SK-N-SH (cell line): Measurements from ENCODE around the gene JMJD7. TPM values are rescaled to one million over a fixed set of nuclear protein-coding genes. Genes with fewer than 3 reads are reported as not detected.

ENCODE experiments used
- CTCF ChIA-PET: fragments of 300-600, 350-600 bp; formaldehyde crosslinking; extraction: SDS; loops from one replicate; lab custom pipeline; 2021; lab: Yijun Ruan, JAX
- POLR2A ChIA-PET: fragments of 350-600 bp; sonication (Branson Sonifier 250); formaldehyde crosslinking; extraction: SDS; loops from one replicate; lab custom pipeline; 2020; ENCODE audit warnings: antibody characterized with exemption, inconsistent platforms; lab: Yijun Ruan, JAX
- DNase-seq: peaks from one replicate; pipeline ENCODE4 v3.0.0; 2012
- H2AFZ ChIP-seq: fragments of 200-600 bp; sonication (generic); 2 replicates; pipeline ENCODE4 v1.8.1; 2016; ENCODE audit warnings: antibody characterized with exemption, mild to moderate bottlenecking, low read depth
- H3F3A ChIP-seq: fragments of 200-600 bp; sonication (generic); replicated peaks from 2 replicates; pipeline ENCODE3; 2016; ENCODE audit warnings: antibody characterized with exemption, mild to moderate bottlenecking; ENCODE audit not compliant: insufficient read depth
- H3K27ac ChIP-seq, 2 experiments: fragments of 200-500 bp in 1 of 2; fragments of 200-600 bp in 1 of 2; sonication (Bioruptor generic) in 1 of 2; sonication (generic), shearing (Covaris generic) in 1 of 2; 2 replicates each; pipeline versions ENCODE4 v1.5.1 to v1.6.1; 2014 to 2016; ENCODE audit warnings: low read depth in 2 of 2, inconsistent platforms in 1 of 2, low read length in 1 of 2, mild to moderate bottlenecking in 1 of 2, mixed read lengths in 1 of 2
- H3K27me3 ChIP-seq: fragments of 200-600 bp; sonication (generic), shearing (Covaris generic); 2 replicates; pipeline ENCODE4 v1.6.1; 2016; ENCODE audit warnings: mixed run types; ENCODE audit not compliant: insufficient read depth
- H3K36me3 ChIP-seq, 2 experiments: fragments of 200-500 bp in 1 of 2; fragments of 200-600 bp in 1 of 2; sonication (Bioruptor generic) in 1 of 2; sonication (generic) in 1 of 2; replicated peaks in 1 of 2; 2 replicates each; pipeline versions ENCODE3 to v1.5.1; 2014 to 2016; ENCODE audit warnings: low read length in 1 of 2, mild to moderate bottlenecking in 1 of 2; ENCODE audit not compliant: insufficient read depth in 2 of 2, control insufficient read depth in 1 of 2
- H3K4me1 ChIP-seq, 2 experiments: fragments of 200-500 bp in 1 of 2; fragments of 200-600 bp in 1 of 2; sonication (Bioruptor generic) in 1 of 2; sonication (generic), shearing (Covaris generic) in 1 of 2; 2 replicates each; pipeline versions ENCODE4 v1.5.1 to v1.6.1; 2014 to 2016; ENCODE audit warnings: low read depth in 1 of 2, low read length in 1 of 2, mixed run types in 1 of 2; ENCODE audit not compliant: insufficient read depth in 2 of 2, control insufficient read depth in 1 of 2
- H3K4me2 ChIP-seq: fragments of 200-600 bp; sonication (generic), shearing (Covaris generic); 2 replicates; pipeline ENCODE4 v1.6.1; 2017; ENCODE audit warnings: mixed run types
- H3K4me3 ChIP-seq, 2 experiments: fragments of 200-500 bp in 1 of 2; fragments of 200-600 bp in 1 of 2; sonication (Bioruptor generic) in 1 of 2; sonication (generic), shearing (Covaris generic) in 1 of 2; 2 replicates each; pipeline versions ENCODE4 v1.5.1 to v1.8.1; 2014 to 2016; ENCODE audit warnings: low read depth in 2 of 2, inconsistent platforms in 1 of 2, low read length in 1 of 2, mild to moderate bottlenecking in 1 of 2, mixed read lengths in 1 of 2, moderate library complexity in 1 of 2
- H3K79me2 ChIP-seq: fragments of 200-600 bp; sonication (generic); 2 replicates; pipeline ENCODE4 v1.8.1; 2017; ENCODE audit warnings: mild to moderate bottlenecking; ENCODE audit not compliant: insufficient read depth
- H3K9ac ChIP-seq: fragments of 200-600 bp; sonication (generic); 2 replicates; pipeline ENCODE4 v1.6.1; 2017; ENCODE audit warnings: mixed run types
- H3K9me2 ChIP-seq: fragments of 200-600 bp; sonication (generic); 2 replicates; pipeline ENCODE4 v1.6.1; 2017; ENCODE audit warnings: mixed run types
- H3K9me3 ChIP-seq: fragments of 200-600 bp; sonication (generic); 2 replicates; pipeline ENCODE4 v1.6.1; 2017; ENCODE audit warnings: mixed run types, mild to moderate bottlenecking, moderate library complexity
- H4K20me1 ChIP-seq: fragments of 200-600 bp; sonication (generic); 2 replicates; pipeline ENCODE4 v1.6.1; 2017; ENCODE audit warnings: mild to moderate bottlenecking, mixed run types; ENCODE audit not compliant: insufficient read depth
- CHD2 ChIP-seq: fragments of 150-350 bp; IDR thresholded peaks from 2 replicates; pipeline ENCODE4 v1.6.1; 2018; ENCODE audit warnings: low read length; ENCODE audit not compliant: partially characterized antibody
- ELF1 ChIP-seq: IDR thresholded peaks from 2 replicates; pipeline ENCODE4 v1.4.0; 2012
- EZH2phosphoT487 ChIP-seq: fragments of 200-600 bp; sonication (generic); IDR thresholded peaks from 2 replicates; pipeline ENCODE4 v1.6.1; 2017; ENCODE audit warnings: low read depth, mixed run types, mild to moderate bottlenecking, antibody characterized with exemption, moderate library complexity, borderline replicate concordance
- FOSL2 ChIP-seq: IDR thresholded peaks from 2 replicates; pipeline ENCODE4 v1.4.0; 2012; ENCODE audit warnings: low read depth, mild to moderate bottlenecking, moderate library complexity, borderline replicate concordance
- IRF3 ChIP-seq: fragments of 150-350 bp; IDR thresholded peaks from 2 replicates; pipeline ENCODE4 v1.6.1; 2016; ENCODE audit warnings: mild to moderate bottlenecking, low read depth, low read length
- JUND ChIP-seq: IDR thresholded peaks from 2 replicates; pipeline ENCODE4 v1.4.0; 2012
- RAD21 ChIP-seq: IDR thresholded peaks from 2 replicates; pipeline ENCODE4 v1.6.1; 2012; ENCODE audit warnings: mild to moderate bottlenecking, low read length
- RCOR1 ChIP-seq: fragments of 150-350 bp; IDR thresholded peaks from 2 replicates; pipeline ENCODE4 v1.6.1; 2017; ENCODE audit warnings: antibody characterized with exemption, low read length
- RFX5 ChIP-seq: IDR thresholded peaks from 2 replicates; pipeline ENCODE4 v1.6.1; 2012; ENCODE audit warnings: mild to moderate bottlenecking, improper control_type of control experiment, low read length
- RXRA ChIP-seq: IDR thresholded peaks from 2 replicates; pipeline ENCODE4 v1.4.0; 2012; ENCODE audit warnings: low read depth, mild to moderate bottlenecking, borderline replicate concordance
- USF1 ChIP-seq: IDR thresholded peaks from 2 replicates; pipeline ENCODE4 v1.4.0; 2012; ENCODE audit warnings: low read depth, borderline replicate concordance
- USF2 ChIP-seq: fragments of 150-350 bp; IDR thresholded peaks from 2 replicates; pipeline ENCODE4 v1.6.1; 2017; ENCODE audit warnings: antibody characterized with exemption, low read length, low read depth, borderline replicate concordance
- WGBS: methylation state at CpG from one replicate; pipeline ENCODE4 v1.1.6; 2017; ENCODE audit warnings: low lambda C conversion rate; 5-methylcytosine and 5-hydroxymethylcytosine counted together
- polyA plus RNA-seq, 3 experiments: library from polyadenylated mRNA; depleted of rRNA; stranded (reverse); fragments of >200 nt; gene quantifications; 2 replicates each; pipeline ENCODE4 v1.2.3, GENCODE V29; 2012

Gene JMJD7
- polyA plus RNA-seq, 1 of the 3 experiments (the other 2 are of a cell fraction), result 6.5 TPM

GRCh38 chr15:41799488-41799805 lies 28.4 kb upstream of the JMJD7 start:
- WGBS, result 94% methylated on average over 5 of the region's 5 CpGs
- peaks cover 20 to 30% of the 10 kb centered on the region in 2 experiments; a peak in 3 of 4 replicates for H3K4me1 ChIP-seq
- H3K4me2 ChIP-seq, result no peak overlapping the region; the same call in 1 of the 2 replicates

GRCh38 chr15:41801185-41801584 lies 26.7 kb upstream of the JMJD7 start:
- POLR2A ChIA-PET, result no interaction called here

More at GRCh38 chr15:41799488-41799805, 28.4 kb upstream of the JMJD7 start:
- TF ChIP-seq ELF1 (no peak), FOSL2 (no peak), EZH2phosphoT487 (no peak), USF2 (no peak), IRF3 (no peak), JUND (no peak), RAD21 (no peak), RXRA (no peak), RCOR1 (no peak), USF1 (no peak)
- H3K27me3 ChIP-seq, result no peaks in the 10 kb centered on the region
- peaks cover 22% of the 10 kb centered on the region for H3K79me2 ChIP-seq
- POLR2A ChIA-PET, result no interaction called here
- H3K4me3 ChIP-seq, result no peak overlapping the region
- H3K9me3 ChIP-seq, result no peaks in the 10 kb centered on the region
- peaks cover 11% of the 10 kb centered on the region for H3F3A ChIP-seq
- H3K9ac ChIP-seq, result no peak overlapping the region
- CTCF ChIA-PET, result interaction anchor here (0.8 to 3.7 kb wide), 2 partner anchors 12 to 26 kb away, joined by 3 to 27 read pairs; no protein-coding TSS in a partner anchor
- no peak overlapping the region for H2AFZ ChIP-seq
- H3K36me3 ChIP-seq, result peaks cover 0 to 15% of the 10 kb centered on the region in 2 experiments
- no peak overlapping the region for H3K27ac ChIP-seq
- H4K20me1 ChIP-seq, result no peaks in the 10 kb centered on the region
- H3K9me2 ChIP-seq, result no peaks in the 10 kb centered on the region
- no peak for DNase-seq

More at GRCh38 chr15:41801185-41801584, 26.7 kb upstream of the JMJD7 start:
- Histone ChIP-seq H4K20me1 (no peaks in the 10 kb centered on the region), H3K27ac (no peak overlapping the region), H3K9ac (no peak overlapping the region), H3K4me3 (no peak overlapping the region), H3K9me2 (no peaks in the 10 kb centered on the region), H3K79me2 (peaks cover 13% of the 10 kb centered on the region)
- TF ChIP-seq CHD2 (no peak), RFX5 (no peak)
- TF ChIP-seq, all 33 proteins: peak for 0
- CTCF ChIA-PET, result interaction anchor here (1.1 to 3.7 kb wide), 2 partner anchors 10 to 27 kb away, joined by 4 to 27 read pairs; partner anchors contain the start of gene MAPKBP1
- H3K4me2 ChIP-seq, result no peak overlapping the region
- H3K4me1 ChIP-seq, result peaks cover 23 to 33% of the 10 kb centered on the region in 2 experiments; a peak in 3 of 4 replicates
- DNase-seq, result no peak
- H3K27me3 ChIP-seq, result no peaks in the 10 kb centered on the region
- peaks cover 11% of the 10 kb centered on the region for H3F3A ChIP-seq
- H3K9me3 ChIP-seq, result no peaks in the 10 kb centered on the region
- peaks cover 0 to 15% of the 10 kb centered on the region in 2 experiments for H3K36me3 ChIP-seq
- H2AFZ ChIP-seq, result no peak overlapping the region
- WGBS, result 98% methylated on average over 3 of the region's 3 CpGs
